GM21528 (cell line): Measurements from ENCODE around the gene TBX1.
"Not testable (repeated sequence)": the region's sequence is repeated elsewhere in the genome, so short reads cannot be mapped to it uniquely, and the experiment has no call there.

Experiments used
- ATAC-seq: cut with Tn5 transposase; IDR thresholded peaks from one replicate; pipeline ENCODE4 v1.9.1; 2021; ENCODE audit warnings: mild to moderate bottlenecking, moderate library complexity; ENCODE audit not compliant: unreplicated experiment, low FRiP score

The TBX1 gene

GRCh38 chr22:19763458-19764298 is 3.1 kb downstream of the TBX1 start:
- ATAC-seq: no peak

- no peak for ATAC-seq
These were observed 3.7 kb downstream of the TBX1 start for GRCh38 chr22:19764299-19764593.

GRCh38 chr22:19764636-19765476 is 4.3 kb downstream of the TBX1 start:
- no peak for ATAC-seq

GRCh38 chr22:19765477-19766239 is 5.1 kb downstream of the TBX1 start:
- ATAC-seq: no peak

GRCh38 chr22:19766240-19766510 is 5.6 kb downstream of the TBX1 start:
- ATAC-seq: no peak

- ATAC-seq: no peak
These were observed 6.2 kb downstream of the TBX1 start for GRCh38 chr22:19766511-19767426.

GRCh38 chr22:19767427-19768341 is 7.1 kb downstream of the TBX1 start:
- no peak for ATAC-seq

- ATAC-seq: no peak
These were observed 8.8 kb downstream of the TBX1 start for GRCh38 chr22:19769393-19769715.

GRCh38 chr22:19770349-19771220 is 10.0 kb downstream of the TBX1 start:
- ATAC-seq: no peak

GRCh38 chr22:19772422-19772672 is 11.8 kb downstream of the TBX1 start:
- no peak for ATAC-seq

- no peak for ATAC-seq
These were observed 12.3 kb downstream of the TBX1 start for GRCh38 chr22:19772673-19773469.

GRCh38 chr22:19773470-19774040 is 13.0 kb downstream of the TBX1 start:
- no peak for ATAC-seq

GRCh38 chr22:19774628-19775027 is 14.1 kb downstream of the TBX1 start:
- no peak for ATAC-seq

GRCh38 chr22:19775496-19776325 is 15.1 kb downstream of the TBX1 start:
- ATAC-seq: no peak

GRCh38 chr22:19776433-19777031 is 16.0 kb downstream of the TBX1 start:
- no peak for ATAC-seq

- ATAC-seq: not testable (repeated sequence)
These were observed 16.6 kb downstream of the TBX1 start for GRCh38 chr22:19777192-19777591.
